Measurements from ENCODE around the gene ZNF724.

GRCh38 chr19:23259961-23260360, 9.8 kb upstream of the ZNF724 start:
- TF ChIP-seq ZNF274 (IDR thresholded peaks at IDR 0.05; ENCODE audit: low read depth, low read length), result no peak
- TF ChIP-seq SUZ12 (IDR thresholded peaks at IDR 0.05; ENCODE audit: extremely low read depth, insufficient read depth, insufficient read length), result no peak
- no peak for TF ChIP-seq YY1 (IDR thresholded peaks at IDR 0.05; ENCODE audit: insufficient read depth, insufficient read length)

Data from NT2/D1 (cell line).